Heart left ventricle (tissue), 16 donors: ENCODE measurements around the gene POLR1G. TPM values are rescaled to one million over a fixed set of nuclear protein-coding genes. Genes with fewer than 3 reads are reported as not detected.
A peak's percentile ranks its signal among the peaks of the same experiment; 100 is the strongest.

Experiments used
- ATAC-seq, 4 donors: fragments of 200-7000 bp; cut with Tn5 transposase; one replicate each; pipeline ENCODE4 v1.9.1; 2020 to 2022; ENCODE audit warnings: moderate library complexity in 4 of 4, mild to moderate bottlenecking in 3 of 4, moderate number of reproducible peaks in 1 of 4
- DNase-seq, 5 donors: peaks; one replicate each; pipeline ENCODE4 v3.0.0-alpha.2; 2020
- H3K27ac ChIP-seq, 12 donors: fragments of 200-600 bp; sonication (generic) in 4 of 12; one replicate each; pipeline versions ENCODE4 v1.5.0 to v1.8.0; 2016 to 2022; ENCODE audit warnings: mild to moderate bottlenecking in 2 of 12
- H3K27me3 ChIP-seq, 9 donors: fragments of 200-600 bp; sonication (generic) in 2 of 9; one replicate each; pipeline versions ENCODE4 v1.5.1 to v1.8.0; 2016 to 2022; ENCODE audit warnings: mild to moderate bottlenecking in 3 of 9
- H3K36me3 ChIP-seq, 9 donors: fragments of 200-600 bp; sonication (generic) in 2 of 9; one replicate each; pipeline versions ENCODE4 v1.5.0 to v1.8.0; 2018 to 2022; ENCODE audit warnings: mild to moderate bottlenecking in 2 of 9
- H3K4me1 ChIP-seq, 12 donors: fragments of 200-600 bp; sonication (generic) in 4 of 12; one replicate each; pipeline versions ENCODE4 v1.5.0 to v1.8.0; 2016 to 2022; ENCODE audit warnings: mild to moderate bottlenecking in 3 of 12
- H3K4me3 ChIP-seq, 12 donors: fragments of 200-600 bp; sonication (generic) in 4 of 12; one replicate each; pipeline versions ENCODE4 v1.5.0 to v1.8.0; 2017 to 2022; ENCODE audit warnings: mild to moderate bottlenecking in 9 of 12, moderate library complexity in 4 of 12
- H3K9me3 ChIP-seq, 12 donors: fragments of 200-600 bp; sonication (generic) in 4 of 12; one replicate each; pipeline versions ENCODE4 v1.5.0 to v1.8.0; 2016 to 2022; ENCODE audit warnings: mild to moderate bottlenecking in 1 of 12
- POLR2A ChIP-seq, 2 donors: fragments of 450-650 bp; IDR thresholded peaks; one replicate each; pipeline ENCODE4 v1.6.1; 2017; ENCODE audit warnings: antibody characterized with exemption in 2 of 2, mild to moderate bottlenecking in 2 of 2, moderate library complexity in 2 of 2
- WGBS, 4 donors: extraction: QIAGEN DNeasy Blood & Tissue Kit in 2 of 4; methylation state at CpG; one replicate each; pipeline versions ENCODE4 v1.1.5 to v1.1.7; 2013 to 2018; 5-methylcytosine and 5-hydroxymethylcytosine counted together
- intact Hi-C, 10 donors: fragments of 100-400 bp; cut with DNase I; formaldehyde crosslinking; loops; one replicate each; pipeline versions ENCODE4 v1.11.1 to v1.14.2; 2022
- polyA plus RNA-seq, 2 donors: library from polyadenylated mRNA; stranded (reverse); fragments of 200-250 nt; gene quantifications; one replicate each; pipeline ENCODE4 v1.2.3, GENCODE V29; 2013
- total RNA-seq, 9 donors: library from RNA; depleted of rRNA in 2 of 9; stranded (reverse); fragments of >200 nt in 2 of 9; fragmentation: NEBNext Ultra II Directional in 3 of 9; extraction: Animal tissue kit (Norgen Biotek cat#: 25700) in 3 of 9; gene quantifications; one replicate each; pipeline versions ENCODE4 v1.1.0 to v1.2.4, GENCODE V29; 2016 to 2023
- TF ChIP-seq, protein P1 (sequence below), 12 donors: fragments of 200-600 bp; sonication (generic) in 4 of 12; IDR thresholded peaks; one replicate each; pipeline versions ENCODE4 v1.5.0 to v1.8.0; 2018 to 2022; ENCODE audit warnings: antibody characterized with exemption in 12 of 12, mild to moderate bottlenecking in 5 of 12
- donor health status: ischemic (EF 13 %, LVEDD 7.1; RV severe dilation, severe dysfunction).
- donor health status: healthy with polysubstance abuse.
- donor health status: DM: no; HTN: yes; CAD: no.
- donor health status: DM: no; HTN: no; CAD: no.
- donor health status: ischemic (EF 25% LVEDD 6.9; RV normal size, moderate dysfunction).
- donor health status: ischemic (EF 25% LVEDD 5.7; RV mildly dilated, moderate dysfunction).
- donor health status: healthy.
- donor health status: DM: yes; HTN: yes; CAD: no.
- donor health status: ischemic (EF 35%, LVEDD 5.7; RV mildly dilated, moderate dysfunction).
- donor health status: nonischemic (EF 11% LVEDD 7.7; RV severe dilation, severe dysfunction).
- donor health status: DM: yes; HTN: yes; CAD: no.
- donor health status: PGD.
- donor health status: ischemic (EF 29% LVEDD 5.4; RV normal size, mild dysfunction).
- donor health status: nonischemic (EF 23%, LVEDD 6.1; RV moderate dilation, normal function).

POLR1G gene
- total and polyA plus RNA-seq, 11 donors = 4.4 to 10.6 (median 6.9) TPM

DNA sequence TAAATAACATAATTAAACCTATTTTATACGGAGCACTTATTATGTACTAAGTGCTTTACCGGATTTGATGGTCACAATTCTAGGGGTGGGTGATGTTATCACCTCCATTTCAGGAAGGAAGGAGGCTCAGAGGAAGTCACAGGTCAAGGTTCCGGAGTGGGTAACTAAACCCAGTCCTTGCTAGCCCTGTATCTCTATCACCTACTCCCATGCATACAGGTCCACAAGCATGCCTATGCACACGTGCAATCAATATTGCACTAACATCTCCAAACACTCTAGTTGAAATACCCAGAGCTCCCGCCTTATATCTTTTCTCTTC, 43.5 kb downstream of the POLR1G start:
- H3K4me3 ChIP-seq = peak overlapping the region; percentile 34 to 80 (median 63)
- peak overlapping the region in 11 of 12 donors; percentile 52 to 83 (median 73) for H3K27ac ChIP-seq
- 33 to 38% (median 38%) methylated on average over 5 of the region's 5 CpGs for WGBS, 4 donors
- no peaks in the 10 kb centered on the region for H3K27me3 ChIP-seq
- H3K9me3 ChIP-seq = no peaks in the 10 kb centered on the region
- peaks cover 1 to 43% (median 17%) of the 10 kb centered on the region in 12 donors for H3K4me1 ChIP-seq
- no peak for DNase-seq
- intact Hi-C loops = loop anchor here in 2 of 10 donors (2.0 kb wide), 1 partner anchor 19 kb away; no protein-coding TSS in a partner anchor
- ATAC-seq = no peak
- no peaks in the 10 kb centered on the region for H3K36me3 ChIP-seq
- TF ChIP-seq, protein P1, sequence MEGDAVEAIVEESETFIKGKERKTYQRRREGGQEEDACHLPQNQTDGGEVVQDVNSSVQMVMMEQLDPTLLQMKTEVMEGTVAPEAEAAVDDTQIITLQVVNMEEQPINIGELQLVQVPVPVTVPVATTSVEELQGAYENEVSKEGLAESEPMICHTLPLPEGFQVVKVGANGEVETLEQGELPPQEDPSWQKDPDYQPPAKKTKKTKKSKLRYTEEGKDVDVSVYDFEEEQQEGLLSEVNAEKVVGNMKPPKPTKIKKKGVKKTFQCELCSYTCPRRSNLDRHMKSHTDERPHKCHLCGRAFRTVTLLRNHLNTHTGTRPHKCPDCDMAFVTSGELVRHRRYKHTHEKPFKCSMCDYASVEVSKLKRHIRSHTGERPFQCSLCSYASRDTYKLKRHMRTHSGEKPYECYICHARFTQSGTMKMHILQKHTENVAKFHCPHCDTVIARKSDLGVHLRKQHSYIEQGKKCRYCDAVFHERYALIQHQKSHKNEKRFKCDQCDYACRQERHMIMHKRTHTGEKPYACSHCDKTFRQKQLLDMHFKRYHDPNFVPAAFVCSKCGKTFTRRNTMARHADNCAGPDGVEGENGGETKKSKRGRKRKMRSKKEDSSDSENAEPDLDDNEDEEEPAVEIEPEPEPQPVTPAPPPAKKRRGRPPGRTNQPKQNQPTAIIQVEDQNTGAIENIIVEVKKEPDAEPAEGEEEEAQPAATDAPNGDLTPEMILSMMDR (IDR thresholded peaks at IDR 0.05) = no peak
- no peak for TF ChIP-seq POLR2A (IDR thresholded peaks at IDR 0.05)

DNA sequence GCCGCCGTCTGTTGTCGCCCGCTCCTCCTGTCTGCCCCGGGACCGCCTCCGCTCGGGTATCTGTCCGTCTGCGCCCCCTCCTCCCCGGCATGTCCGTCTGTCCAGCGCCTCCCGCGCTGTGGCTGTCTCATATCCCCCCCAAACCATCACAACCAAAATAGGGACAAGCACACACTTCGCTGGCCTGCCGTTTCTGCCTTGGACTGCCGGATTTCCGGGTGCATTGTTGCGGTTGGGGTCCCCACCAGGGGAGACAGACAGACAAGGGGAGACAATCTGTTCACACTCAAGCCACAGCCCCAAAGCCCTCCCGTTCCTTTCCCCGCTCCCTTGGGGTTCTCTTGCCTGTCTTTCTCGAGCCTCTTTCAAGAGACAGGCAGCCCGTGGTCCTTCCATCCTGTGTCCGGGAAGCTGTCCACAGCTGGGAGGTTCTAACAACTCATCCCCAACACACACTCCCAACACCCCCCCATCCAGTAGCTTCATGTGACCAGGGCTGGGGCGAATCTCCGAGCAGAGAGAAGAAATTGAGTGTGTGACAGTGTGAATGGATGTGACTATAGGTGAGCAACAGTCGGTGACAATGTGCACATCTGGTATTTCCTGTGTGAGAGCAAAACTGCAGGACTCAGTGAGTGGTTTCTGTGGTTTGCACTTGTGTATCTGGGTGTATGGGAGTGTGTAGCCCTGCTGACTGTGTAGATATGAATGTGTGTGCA, 44.8 kb downstream of the POLR1G start:
- Histone ChIP-seq H3K36me3 (no peaks in the 10 kb centered on the region), H3K4me1 (peaks cover 3 to 52% (median 27%) of the 10 kb centered on the region in 12 donors), H3K4me3 (peak overlapping the region; percentile 35 to 80 (median 63)), H3K27me3 (no peaks in the 10 kb centered on the region), H3K9me3 (no peaks in the 10 kb centered on the region), H3K27ac (peak overlapping the region; percentile 27 to 90 (median 74))
- intact Hi-C loops = loop anchor here in 2 of 10 donors (2.0 kb wide), 1 partner anchor 18 kb away; no protein-coding TSS in a partner anchor
- WGBS, 4 donors = 5 to 10% (median 7%) methylated on average over 15 to 28 of the region's 28 CpGs
- no peak for TF ChIP-seq POLR2A (IDR thresholded peaks at IDR 0.05)
- TF ChIP-seq, protein P1 (IDR thresholded peaks at IDR 0.05) = no peak
- DNase-seq = peak in 2 of 5 donors; percentile 31 to 38
- ATAC-seq = peak in 1 of 4 donors; percentile 10

DNA sequence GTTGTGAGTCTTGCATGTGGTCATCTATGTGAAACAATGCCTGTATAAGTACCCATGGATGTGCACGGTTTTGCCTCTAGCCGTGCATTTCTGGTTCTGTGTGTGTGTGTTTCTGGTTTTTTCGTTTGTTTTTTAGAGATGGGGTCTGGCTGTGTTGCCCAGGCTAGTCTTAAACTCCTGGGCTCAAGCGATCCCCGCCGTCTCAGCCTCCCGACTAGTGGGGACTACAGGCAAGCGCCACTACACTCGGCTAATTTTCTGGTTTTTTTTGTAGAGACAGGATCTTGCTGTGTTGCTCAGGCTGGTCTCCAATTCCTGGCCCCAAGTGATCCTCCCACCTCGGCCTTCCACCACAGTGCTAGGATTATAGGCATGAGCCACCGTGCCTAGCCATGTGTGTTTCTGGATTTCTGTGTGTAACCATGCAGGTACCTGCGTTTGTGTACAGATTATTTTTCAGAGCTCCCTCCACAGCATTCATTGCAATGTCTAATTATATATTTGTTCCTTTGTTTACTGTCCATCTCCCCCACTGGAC, 45.5 kb downstream of the POLR1G start:
- Histone ChIP-seq H3K27ac (peak overlapping the region in 4 of 12 donors; percentile 52 to 86 (median 78)), H3K4me3 (no peak overlapping the region), H3K27me3 (no peaks in the 10 kb centered on the region), H3K9me3 (no peaks in the 10 kb centered on the region), H3K4me1 (peaks cover 3 to 56% (median 29%) of the 10 kb centered on the region in 12 donors), H3K36me3 (no peaks in the 10 kb centered on the region)
- no peak for DNase-seq
- WGBS, 4 donors = 79 to 83% (median 79%) methylated on average over 12 of the region's 12 CpGs
- ATAC-seq = no peak
- intact Hi-C loops = loop anchor here in 2 of 10 donors (2.0 kb wide), 1 partner anchor 17 kb away; no protein-coding TSS in a partner anchor
- no peak for TF ChIP-seq POLR2A (IDR thresholded peaks at IDR 0.05)
- TF ChIP-seq, protein P1 (IDR thresholded peaks at IDR 0.05) = no peak
